Colonic mucosa (tissue), 4 donors: Measurements from ENCODE around the gene ZNF516. TPM values are rescaled to one million over a fixed set of nuclear protein-coding genes. Genes with fewer than 3 reads are reported as not detected.

ENCODE experiments used
- DNase-seq: peaks from one replicate; pipeline ENCODE4 v3.0.0-alpha.2; 2020
- H3K27ac ChIP-seq: fragments of 200-600 bp; one replicate; pipeline ENCODE4 v1.8.0; 2021
- H3K27me3 ChIP-seq: fragments of 200-600 bp; one replicate; pipeline ENCODE4 v1.8.0; 2021
- H3K36me3 ChIP-seq: fragments of 200-600 bp; one replicate; pipeline ENCODE4 v1.8.0; 2021
- H3K4me1 ChIP-seq: fragments of 200-600 bp; one replicate; pipeline ENCODE4 v1.8.0; 2021; ENCODE audit warnings: mild to moderate bottlenecking
- H3K4me3 ChIP-seq: fragments of 200-600 bp; one replicate; pipeline ENCODE4 v1.8.0; 2021
- H3K9ac ChIP-seq, 2 donors: one replicate each; pipeline ENCODE4 v1.7.0; 2013; ENCODE audit warnings: control low read depth in 2 of 2, low read depth in 2 of 2, low read length in 2 of 2
- H3K9me3 ChIP-seq: fragments of 200-600 bp; one replicate; pipeline ENCODE4 v1.8.0; 2021
- intact Hi-C: fragments of 100-400 bp; cut with DNase I; formaldehyde crosslinking; loops from one replicate; pipeline ENCODE4 v1.14.1; 2022
- total RNA-seq, 2 donors: library from RNA; stranded (reverse); fragmentation: NEBNext Ultra II Directional in 1 of 2; extraction: Animal tissue kit (Norgen Biotek cat#: 25700) in 1 of 2; gene quantifications; one replicate each; pipeline ENCODE4 v1.2.1, GENCODE V29; 2021
- TF ChIP-seq, protein P1 (sequence below): fragments of 200-600 bp; IDR thresholded peaks from one replicate; pipeline ENCODE4 v1.8.0; 2022; ENCODE audit warnings: antibody characterized with exemption, mild to moderate bottlenecking
- donor health status: healthy.
- donor health status: DM: no; HTN: no; CAD: no.
- donor health status: DM: no; HTN: no; CAD: no.

The ZNF516 gene
- total RNA-seq, 2 donors from 2014 or later, result 15.2 to 21.3 TPM

DNA sequence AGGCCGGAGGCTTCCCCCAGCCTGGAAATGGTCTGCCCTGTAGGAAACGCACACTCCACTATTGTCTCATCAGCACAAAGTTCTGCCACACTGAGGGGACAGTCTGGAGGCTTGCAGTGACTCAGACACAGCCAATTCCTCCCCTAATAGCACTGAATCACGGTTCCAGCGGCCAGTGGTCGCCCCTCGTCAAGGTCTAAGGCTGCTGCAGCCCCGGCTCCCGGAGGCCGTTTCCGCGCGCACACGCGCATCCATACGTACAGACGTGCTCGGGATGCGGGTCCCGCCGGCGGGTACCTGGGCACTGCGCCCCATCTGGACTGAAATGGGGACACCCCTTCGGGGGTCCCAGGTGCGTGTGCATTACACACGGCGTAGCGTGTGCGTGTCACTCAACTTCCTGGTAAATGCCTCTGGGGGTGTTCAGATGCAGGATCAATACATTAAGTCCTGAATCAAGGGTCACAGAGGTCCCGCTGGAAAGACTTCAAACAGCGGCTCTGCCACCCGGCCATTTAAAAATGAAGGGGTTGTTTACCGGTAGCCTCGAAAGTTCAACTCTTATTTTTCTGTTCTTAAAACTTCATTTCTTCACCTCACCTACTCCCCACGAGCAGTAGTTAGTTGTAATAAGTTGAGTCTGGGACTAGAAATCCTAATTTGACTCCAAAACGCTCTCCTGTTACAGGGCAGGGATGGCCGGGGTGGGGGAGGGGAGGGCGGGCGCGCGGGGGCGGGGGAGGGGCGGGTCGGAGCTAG, 572 bp upstream of the ZNF516 start:
- intact Hi-C loops, result no loop called here
- Histone ChIP-seq H3K27ac (peak overlapping the region; percentile 74), H3K9ac (peak overlapping the region; percentile 86 to 96)

DNA sequence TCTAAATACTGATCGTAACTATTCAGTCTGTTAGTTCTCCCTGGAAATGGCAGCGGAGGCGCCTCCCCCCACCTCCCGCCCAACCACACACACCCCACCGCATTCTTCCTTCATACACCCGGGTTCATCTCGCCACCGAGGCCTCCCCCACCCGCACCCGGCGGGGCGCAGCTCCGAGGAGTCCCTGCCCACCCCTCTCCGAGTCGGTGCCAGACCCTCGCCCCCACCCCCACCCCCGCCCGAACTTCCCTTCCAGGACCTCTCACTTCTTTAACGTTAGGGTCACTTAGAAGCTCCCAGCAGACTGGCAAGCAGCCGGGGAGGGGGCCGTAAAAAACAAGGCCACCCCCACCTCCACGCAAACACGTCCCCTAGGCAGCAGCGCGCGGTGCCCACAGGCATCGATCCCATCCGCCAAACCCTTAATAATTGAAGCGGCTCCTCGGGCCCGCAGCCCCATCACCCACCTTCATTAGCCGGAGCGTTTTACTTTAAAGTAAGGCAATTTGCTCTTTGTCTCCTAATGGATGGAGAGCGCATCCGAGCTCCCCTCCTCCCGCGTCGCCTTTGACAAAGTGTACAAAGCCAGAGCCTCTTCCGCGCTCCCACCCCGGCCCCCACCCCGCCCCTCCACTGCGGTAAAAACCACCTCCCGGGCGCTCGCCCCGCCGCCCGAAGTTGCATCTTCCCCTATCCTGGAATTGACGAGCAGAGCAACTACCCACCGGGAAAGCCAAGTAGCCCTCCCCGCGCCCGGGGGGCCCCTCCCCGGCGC, 624 bp downstream of the ZNF516 start:
- no peaks in the 10 kb centered on the region for H3K27me3 ChIP-seq
- peak overlapping the region; percentile 75 for H3K4me3 ChIP-seq
- no peaks in the 10 kb centered on the region for H3K4me1 ChIP-seq
- peak overlapping the region; percentile 71 to 81 for H3K9ac ChIP-seq
- H3K9me3 ChIP-seq, result no peaks in the 10 kb centered on the region
- intact Hi-C loops, result no loop called here
- peak; percentile 65 for DNase-seq
- H3K36me3 ChIP-seq, result no peaks in the 10 kb centered on the region
- peak overlapping the region; percentile 78 for H3K27ac ChIP-seq
- TF ChIP-seq, protein P1, sequence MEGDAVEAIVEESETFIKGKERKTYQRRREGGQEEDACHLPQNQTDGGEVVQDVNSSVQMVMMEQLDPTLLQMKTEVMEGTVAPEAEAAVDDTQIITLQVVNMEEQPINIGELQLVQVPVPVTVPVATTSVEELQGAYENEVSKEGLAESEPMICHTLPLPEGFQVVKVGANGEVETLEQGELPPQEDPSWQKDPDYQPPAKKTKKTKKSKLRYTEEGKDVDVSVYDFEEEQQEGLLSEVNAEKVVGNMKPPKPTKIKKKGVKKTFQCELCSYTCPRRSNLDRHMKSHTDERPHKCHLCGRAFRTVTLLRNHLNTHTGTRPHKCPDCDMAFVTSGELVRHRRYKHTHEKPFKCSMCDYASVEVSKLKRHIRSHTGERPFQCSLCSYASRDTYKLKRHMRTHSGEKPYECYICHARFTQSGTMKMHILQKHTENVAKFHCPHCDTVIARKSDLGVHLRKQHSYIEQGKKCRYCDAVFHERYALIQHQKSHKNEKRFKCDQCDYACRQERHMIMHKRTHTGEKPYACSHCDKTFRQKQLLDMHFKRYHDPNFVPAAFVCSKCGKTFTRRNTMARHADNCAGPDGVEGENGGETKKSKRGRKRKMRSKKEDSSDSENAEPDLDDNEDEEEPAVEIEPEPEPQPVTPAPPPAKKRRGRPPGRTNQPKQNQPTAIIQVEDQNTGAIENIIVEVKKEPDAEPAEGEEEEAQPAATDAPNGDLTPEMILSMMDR, result no peak

More for the DNA sequence above, 572 bp upstream of the ZNF516 start:
- H3K27me3 ChIP-seq, result no peaks in the 10 kb centered on the region
- no peaks in the 10 kb centered on the region for H3K9me3 ChIP-seq
- H3K4me1 ChIP-seq, result no peaks in the 10 kb centered on the region
- peak; percentile 55 for DNase-seq
- TF ChIP-seq, protein P1, result no peak
- peak overlapping the region; percentile 59 for H3K4me3 ChIP-seq
- no peaks in the 10 kb centered on the region for H3K36me3 ChIP-seq

DNA sequence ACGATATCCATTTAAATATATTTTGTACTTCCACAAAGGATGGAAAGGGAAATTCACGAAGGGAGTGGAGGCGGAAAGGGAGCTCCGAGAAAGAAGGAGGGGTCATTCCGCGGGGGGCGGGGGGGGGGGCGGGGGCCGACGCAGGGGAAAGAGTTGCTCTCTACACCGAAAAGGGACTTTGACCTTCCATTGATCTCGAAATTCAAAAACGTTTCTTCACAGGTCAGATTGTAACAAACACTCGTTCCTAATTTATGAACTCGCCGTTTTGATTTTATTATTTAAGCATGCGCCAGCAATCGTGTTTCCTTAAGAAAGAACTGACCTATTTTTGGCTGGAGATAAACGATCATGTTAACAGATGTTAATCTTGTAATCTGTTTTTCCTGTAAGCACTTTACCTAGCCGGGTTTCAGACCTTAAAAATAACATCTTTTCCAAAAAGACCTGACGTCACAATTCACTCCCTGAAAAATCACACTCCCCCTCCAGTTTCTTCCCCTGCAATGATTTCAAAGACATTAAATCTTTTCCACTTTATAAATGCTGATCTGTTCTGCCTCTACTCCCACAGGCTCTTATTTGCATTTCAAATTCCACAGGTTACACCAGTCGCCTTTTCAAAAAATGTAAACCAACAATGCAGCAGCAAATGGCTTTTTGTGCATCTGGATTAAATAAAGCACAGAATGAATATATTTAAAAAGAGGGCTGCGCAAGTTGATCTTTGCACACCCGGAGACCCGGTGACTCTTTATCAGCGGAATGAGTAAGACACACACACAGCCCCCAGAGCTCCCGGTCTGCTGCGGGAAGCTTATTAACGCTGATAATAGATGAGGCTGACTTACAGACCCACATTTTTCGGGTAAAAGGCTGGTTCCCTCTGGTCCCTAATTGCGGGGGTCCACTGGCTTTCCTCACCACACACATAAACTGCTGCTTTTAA, 1.6 kb downstream of the ZNF516 start:
- intact Hi-C loops, result no loop called here
- Histone ChIP-seq H3K9me3 (no peaks in the 10 kb centered on the region), H3K27me3 (no peaks in the 10 kb centered on the region), H3K36me3 (no peaks in the 10 kb centered on the region), H3K4me3 (peak overlapping the region; percentile 75), H3K9ac (peak overlapping the region; percentile 71 to 98), H3K27ac (peak overlapping the region; percentile 78), H3K4me1 (no peaks in the 10 kb centered on the region)
- TF ChIP-seq, protein P1, result no peak
- DNase-seq, result peak; percentile 60

DNA sequence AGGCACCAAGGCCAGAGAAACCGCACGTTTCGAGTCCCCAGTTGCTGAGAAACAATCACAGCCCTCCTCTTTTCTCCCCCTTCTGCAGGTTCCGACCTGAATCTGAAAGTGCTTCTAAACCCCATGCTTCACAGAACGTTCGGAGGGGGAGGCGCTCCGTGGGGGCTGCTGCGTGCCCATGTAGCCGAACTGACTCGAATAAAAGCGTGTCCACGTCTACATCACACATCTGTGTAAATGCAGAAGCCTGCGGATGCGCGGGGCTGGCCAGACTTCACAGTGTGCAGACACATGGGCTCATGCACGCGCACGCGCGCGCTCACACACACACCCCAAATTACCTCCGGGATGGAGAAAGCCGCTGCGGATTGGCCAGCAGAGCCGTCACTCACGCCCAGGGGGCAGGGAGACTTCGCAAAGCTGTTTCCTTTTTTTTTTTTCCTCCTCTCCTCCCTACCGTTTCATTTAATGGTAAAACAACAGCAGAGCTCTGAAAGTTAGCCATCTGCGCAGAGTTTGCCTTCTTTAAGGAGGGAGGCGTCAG, 2.3 kb downstream of the ZNF516 start:
- TF ChIP-seq, protein P1, result no peak
- peak overlapping the region; percentile 75 for H3K4me3 ChIP-seq
- peak; percentile 100 for DNase-seq
- peak overlapping the region; percentile 78 for H3K27ac ChIP-seq
- H3K27me3 ChIP-seq, result no peaks in the 10 kb centered on the region
- H3K36me3 ChIP-seq, result no peaks in the 10 kb centered on the region
- no peaks in the 10 kb centered on the region for H3K4me1 ChIP-seq
- H3K9ac ChIP-seq, result peak overlapping the region; percentile 76 to 98
- H3K9me3 ChIP-seq, result no peaks in the 10 kb centered on the region
- intact Hi-C loops, result no loop called here
